ENCODE measurements around the gene SARM1. TPM values are rescaled to one million over a fixed set of nuclear protein-coding genes. Genes with fewer than 3 reads are reported as not detected.
A peak's percentile ranks its signal among the peaks of the same experiment; 100 is the strongest.

The SARM1 gene
- total RNA-seq, 1 donor, result 16.4 TPM

DNA sequence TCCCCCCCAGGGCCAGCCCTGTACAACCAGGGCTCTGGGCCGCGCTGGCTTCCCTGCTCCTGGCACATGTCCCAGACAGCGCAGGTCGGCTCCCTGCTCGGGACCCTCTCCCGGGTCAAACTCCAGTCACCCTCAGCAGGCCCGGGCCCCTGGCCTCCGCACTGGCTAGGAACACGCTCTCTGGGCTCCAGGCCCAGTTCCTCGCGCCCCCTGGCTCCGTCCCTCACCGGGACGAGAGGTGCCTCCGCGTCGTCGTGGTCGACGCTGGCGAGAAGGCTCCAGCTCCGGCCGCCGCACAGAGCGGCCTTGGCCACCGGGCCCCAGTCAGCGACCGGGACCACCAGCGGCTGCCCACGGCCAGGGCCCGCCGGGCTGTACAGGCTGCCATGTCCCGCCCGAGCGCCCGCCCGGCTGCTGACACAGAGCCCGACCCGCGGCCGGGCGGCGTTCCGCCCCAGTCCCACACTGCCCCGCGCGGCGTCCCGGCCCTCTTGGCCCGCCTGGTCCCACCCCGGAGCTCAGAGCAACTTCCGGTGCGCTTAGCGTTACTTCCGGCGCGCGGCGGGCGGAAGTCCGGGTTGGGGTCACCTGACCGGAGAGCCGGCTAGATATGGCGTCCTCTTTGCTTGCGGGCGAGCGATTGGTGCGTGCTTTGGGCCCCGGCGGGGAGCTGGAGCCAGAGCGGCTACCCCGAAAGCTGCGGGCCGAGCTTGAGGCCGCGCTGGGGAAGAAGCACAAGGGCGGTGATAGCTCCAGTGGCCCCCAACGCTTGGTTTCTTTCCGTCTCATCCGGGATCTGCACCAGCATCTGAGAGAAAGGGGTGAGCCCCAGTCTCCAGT lies 14.2 kb upstream of the SARM1 start, which contains the start of gene POLDIP2:
Gene POLDIP2, minus strand, starts transcription at position 467 of the 840 bp plus-strand sequence. Its CDS starts 79 bp downstream, at position 388.
- DNase-seq (ENCODE audit: low read depth), result peak; percentile 95
- TF ChIP-seq, protein P1, sequence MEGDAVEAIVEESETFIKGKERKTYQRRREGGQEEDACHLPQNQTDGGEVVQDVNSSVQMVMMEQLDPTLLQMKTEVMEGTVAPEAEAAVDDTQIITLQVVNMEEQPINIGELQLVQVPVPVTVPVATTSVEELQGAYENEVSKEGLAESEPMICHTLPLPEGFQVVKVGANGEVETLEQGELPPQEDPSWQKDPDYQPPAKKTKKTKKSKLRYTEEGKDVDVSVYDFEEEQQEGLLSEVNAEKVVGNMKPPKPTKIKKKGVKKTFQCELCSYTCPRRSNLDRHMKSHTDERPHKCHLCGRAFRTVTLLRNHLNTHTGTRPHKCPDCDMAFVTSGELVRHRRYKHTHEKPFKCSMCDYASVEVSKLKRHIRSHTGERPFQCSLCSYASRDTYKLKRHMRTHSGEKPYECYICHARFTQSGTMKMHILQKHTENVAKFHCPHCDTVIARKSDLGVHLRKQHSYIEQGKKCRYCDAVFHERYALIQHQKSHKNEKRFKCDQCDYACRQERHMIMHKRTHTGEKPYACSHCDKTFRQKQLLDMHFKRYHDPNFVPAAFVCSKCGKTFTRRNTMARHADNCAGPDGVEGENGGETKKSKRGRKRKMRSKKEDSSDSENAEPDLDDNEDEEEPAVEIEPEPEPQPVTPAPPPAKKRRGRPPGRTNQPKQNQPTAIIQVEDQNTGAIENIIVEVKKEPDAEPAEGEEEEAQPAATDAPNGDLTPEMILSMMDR (IDR thresholded peaks at IDR 0.05; ENCODE audit: insufficient read depth, low read depth, low read length), result peak; percentile 12
- peak within 1 kb of the TSS; percentile 88 for H3K4me3 ChIP-seq (ENCODE audit: low read depth, low read length)

DNA sequence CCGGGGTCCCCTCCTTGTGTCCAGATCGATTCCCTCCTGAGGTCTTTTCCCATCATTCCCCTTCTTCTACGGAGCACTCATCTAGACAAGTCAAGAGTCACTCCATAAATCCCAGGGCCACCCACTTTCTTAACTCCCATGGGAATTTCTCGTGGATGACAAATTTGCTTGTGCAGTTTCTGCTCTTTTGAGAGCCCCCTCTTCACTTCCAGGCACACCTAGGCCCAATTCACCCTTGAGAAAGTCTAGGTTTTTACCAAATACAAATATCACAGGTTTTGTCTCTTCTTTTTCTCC lies 13.6 kb upstream of the SARM1 start:
- no peak for DNase-seq (ENCODE audit: low read depth)
- TF ChIP-seq, protein P1 (IDR thresholded peaks at IDR 0.05; ENCODE audit: insufficient read depth, low read depth, low read length), result no peak

DNA sequence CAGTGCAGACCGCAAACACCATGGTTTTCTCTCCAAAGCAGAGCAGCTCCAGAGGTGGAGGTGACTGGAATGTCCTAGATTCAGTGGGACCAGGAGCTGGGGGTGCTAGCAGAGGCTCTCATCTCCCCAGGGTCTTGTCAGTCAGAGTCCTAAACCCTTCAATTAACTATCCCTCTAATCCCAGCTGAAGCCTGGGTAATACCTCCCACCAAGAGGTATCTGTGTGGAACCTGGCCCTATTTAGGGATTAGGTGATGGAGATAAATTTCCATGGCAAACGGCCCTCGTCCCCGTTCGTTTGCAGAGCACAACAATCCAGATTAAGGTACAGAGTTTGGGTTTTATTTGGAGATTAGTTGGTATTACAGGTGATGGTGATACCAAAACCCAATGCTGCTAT lies 8.3 kb upstream of the SARM1 start:
- no peak overlapping the region for H3K4me3 ChIP-seq (ENCODE audit: low read depth, low read length)
- TF ChIP-seq, protein P1 (IDR thresholded peaks at IDR 0.05; ENCODE audit: insufficient read depth, low read depth, low read length), result no peak
- DNase-seq (ENCODE audit: low read depth), result no peak

More for the DNA sequence above, 13.6 kb upstream of the SARM1 start:
- peak overlapping the region; percentile 88 for H3K4me3 ChIP-seq (ENCODE audit: low read depth, low read length)

DNA sequence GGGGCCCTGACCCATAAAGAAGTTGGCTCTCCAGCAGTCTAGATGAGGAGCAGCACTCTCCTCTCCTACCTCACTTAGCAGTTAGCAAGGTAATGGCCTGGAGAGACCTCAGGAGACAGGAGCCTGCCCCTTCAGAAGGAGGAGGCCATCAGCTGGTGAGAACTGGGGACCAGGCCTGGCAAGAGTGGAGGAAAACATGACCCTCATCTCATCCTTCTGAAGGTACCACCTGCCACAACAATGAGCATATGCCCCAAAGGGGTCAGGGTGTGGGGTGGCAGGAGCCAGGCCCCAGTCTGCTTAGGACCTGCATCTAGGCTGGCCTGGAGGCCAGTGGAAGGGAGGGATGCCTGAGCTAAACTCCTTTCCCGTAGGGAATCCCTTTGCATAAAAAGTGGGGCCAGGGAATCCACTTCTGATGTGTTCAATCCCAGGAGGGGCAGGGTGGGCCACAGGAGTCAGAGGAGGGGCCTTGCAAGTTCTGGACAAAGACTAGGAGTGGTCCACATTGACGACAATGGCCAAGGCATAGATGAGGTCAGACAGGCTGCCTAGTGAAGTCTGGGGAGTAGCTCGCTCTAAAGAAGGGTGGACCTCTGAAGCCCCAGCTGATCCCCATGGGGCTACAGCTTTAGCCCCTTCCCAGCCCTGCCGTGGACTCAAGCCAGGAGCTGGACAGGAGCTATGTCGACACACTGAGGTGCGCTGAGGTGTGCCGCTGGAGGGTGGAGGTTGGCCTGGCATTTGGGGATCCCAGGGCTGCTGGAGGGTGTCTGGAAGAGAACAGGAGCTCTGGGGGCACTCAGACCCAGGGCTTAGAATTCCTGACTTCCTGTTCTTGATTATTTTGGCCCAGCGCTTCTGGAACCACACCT lies 7.5 kb upstream of the SARM1 start:
- no peak for DNase-seq (ENCODE audit: low read depth)
- no peak overlapping the region for H3K4me3 ChIP-seq (ENCODE audit: low read depth, low read length)
- TF ChIP-seq, protein P1 (IDR thresholded peaks at IDR 0.05; ENCODE audit: insufficient read depth, low read depth, low read length), result no peak

DNA sequence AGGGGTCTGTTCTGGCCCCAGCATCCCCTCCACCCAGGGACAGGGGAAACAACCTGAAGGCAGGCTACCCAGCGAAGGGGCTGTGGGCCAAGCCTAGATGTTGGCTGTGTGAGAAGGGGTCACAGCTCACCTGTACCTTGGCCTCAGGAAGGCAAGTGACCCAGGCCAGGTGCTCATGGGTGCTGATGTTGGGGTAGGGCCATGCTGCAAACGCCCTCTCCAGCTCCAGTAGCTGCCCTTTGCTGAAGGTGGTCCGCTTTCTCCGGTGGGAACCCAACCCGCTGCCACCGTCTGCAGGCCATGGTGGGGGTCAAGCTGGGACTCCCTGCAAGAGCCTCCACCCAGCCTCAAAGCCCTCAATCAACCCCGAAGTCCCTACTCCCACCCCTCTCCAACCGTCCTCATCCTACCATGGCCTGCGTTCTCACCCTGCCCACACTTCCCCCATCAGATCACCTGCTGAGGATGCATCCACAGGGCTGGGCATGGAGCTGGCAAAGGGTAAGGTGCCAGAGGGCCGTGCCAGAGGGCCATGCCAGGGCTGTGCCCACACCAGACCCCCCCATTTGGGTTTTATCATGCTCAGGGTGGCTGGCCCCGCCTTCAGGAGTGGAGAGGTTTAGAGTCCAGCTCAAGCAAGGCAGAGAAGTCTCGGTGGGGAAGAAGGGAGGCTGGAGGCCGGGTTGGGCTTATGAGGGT lies 6.7 kb upstream of the SARM1 start, which contains the start of gene SEBOX:
Gene SEBOX, minus strand, starts transcription at position 535 of the 699 bp plus-strand sequence. Its CDS starts 48 bp downstream, at position 487.
- no peak for DNase-seq (ENCODE audit: low read depth)
- TF ChIP-seq, protein P1 (IDR thresholded peaks at IDR 0.05; ENCODE audit: insufficient read depth, low read depth, low read length), result no peak
- no peak within 1 kb of the TSS for H3K4me3 ChIP-seq (ENCODE audit: low read depth, low read length)

DNA sequence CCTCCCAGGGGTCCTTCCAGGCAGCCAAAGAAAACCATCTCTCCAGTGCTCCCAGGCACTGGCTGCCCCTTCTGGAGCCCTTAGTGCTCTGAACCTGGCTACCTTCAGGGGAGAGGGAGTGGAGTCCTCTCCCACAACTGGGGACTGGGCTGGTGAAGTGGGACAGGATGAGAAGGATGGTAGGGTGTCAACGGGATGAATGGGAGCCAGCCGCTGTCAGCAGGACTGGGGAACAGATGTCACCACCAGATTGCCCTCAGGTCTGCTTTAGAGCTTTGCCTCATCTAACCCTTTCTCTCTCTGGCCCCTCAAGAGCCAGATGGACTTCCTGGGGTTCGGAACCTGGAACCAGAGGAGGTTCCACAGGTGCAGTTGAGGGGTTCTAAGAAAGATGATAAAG lies 6.0 kb upstream of the SARM1 start:
- TF ChIP-seq, protein P1 (IDR thresholded peaks at IDR 0.05; ENCODE audit: insufficient read depth, low read depth, low read length), result no peak
- no peak for DNase-seq (ENCODE audit: low read depth)
- H3K4me3 ChIP-seq (ENCODE audit: low read depth, low read length), result no peak overlapping the region

Data from fibroblast of villous mesenchyme (primary cell).